T-cell (primary cell): ENCODE results near the gene ZFPL1. TPM values are rescaled to one million over a fixed set of nuclear protein-coding genes. Genes with fewer than 3 reads are reported as not detected.

Experiments used
- ATAC-seq, 4 experiments: fragments of 200-7000 bp in 3 of 4; fragments of 150-1000 bp in 1 of 4; cut with Tn5 transposase; replicated peaks in 1 of 4; 1 replicate in 3 of 4; 2 replicates in 1 of 4; pipeline ENCODE4 v1.10.0; 2021; ENCODE audit warnings: moderate library complexity in 3 of 4, mild to moderate bottlenecking in 2 of 4, moderate number of reproducible peaks in 1 of 4
- CTCF ChIA-PET, 2 donors: fragments of 300-600 bp; sonication (Branson Sonifier 250); formaldehyde crosslinking; loops; one replicate each; lab custom pipeline; 2022; ENCODE audit warnings: antibody characterized with exemption in 2 of 2; lab: Charles Lee
- POLR2A ChIA-PET, 2 donors: fragments of 300-600 bp; sonication (Branson Sonifier 250); formaldehyde crosslinking; loops; one replicate each; lab custom pipeline; 2022; ENCODE audit warnings: antibody characterized with exemption in 2 of 2; lab: Charles Lee
- DNase-seq, 35 experiments: peaks; one replicate each; pipeline versions ENCODE4 v3.0.0 to v3.0.0-alpha.2; 2013 to 2023
- H3K27ac ChIP-seq: one replicate; pipeline ENCODE4 v1.5.1; 2013; ENCODE audit warnings: low read length
- H3K27me3 ChIP-seq, 2 experiments: replicated peaks in 1 of 2; 1 replicate in 1 of 2; 2 replicates in 1 of 2; pipeline versions ENCODE4 v1.6.1 to v1.7.0; 2013; ENCODE audit warnings: low read length in 1 of 2, mixed read lengths in 1 of 2; ENCODE audit not compliant: control insufficient read depth in 2 of 2, insufficient read depth in 2 of 2; ENCODE audit errors: extremely low read depth in 1 of 2
- H3K36me3 ChIP-seq, 2 donors: 1 replicate in 1 of 2; 2 replicates in 1 of 2; pipeline versions ENCODE4 v1.6.1 to v1.7.0; 2013; ENCODE audit warnings: low read length in 1 of 2; ENCODE audit not compliant: control insufficient read depth in 2 of 2, insufficient read depth in 1 of 2; ENCODE audit errors: extremely low read depth in 1 of 2
- H3K4me1 ChIP-seq, 2 experiments: 1 replicate in 1 of 2; 2 replicates in 1 of 2; pipeline versions ENCODE4 v1.6.1 to v1.7.0; 2013; ENCODE audit warnings: low read length in 2 of 2, mixed read lengths in 1 of 2; ENCODE audit not compliant: insufficient read depth in 2 of 2, control insufficient read depth in 1 of 2; ENCODE audit errors: extremely low read depth in 1 of 2
- H3K4me3 ChIP-seq, 2 donors: 1 replicate in 1 of 2; 2 replicates in 1 of 2; pipeline versions ENCODE4 v1.5.1 to v1.7.0; 2013; ENCODE audit warnings: mild to moderate bottlenecking in 2 of 2, low read length in 1 of 2, moderate library complexity in 1 of 2; ENCODE audit not compliant: control insufficient read depth in 1 of 2; ENCODE audit errors: extremely low read depth in 1 of 2
- H3K9me3 ChIP-seq: 2 replicates; pipeline ENCODE4 v1.7.0; 2013
- H3K27ac Mint-ChIP-seq, 2 donors: one replicate each; pipeline ENCODE4 v1.8.0; 2020 to 2021; ENCODE audit warnings: mild to moderate bottlenecking in 2 of 2, mixed read lengths in 2 of 2
- H3K27me3 Mint-ChIP-seq, 2 donors: one replicate each; pipeline ENCODE4 v1.8.0; 2021 to 2022; ENCODE audit warnings: mixed read lengths in 2 of 2
- H3K36me3 Mint-ChIP-seq: one replicate; pipeline ENCODE4 v1.8.0; 2021; ENCODE audit warnings: mixed read lengths
- H3K4me1 Mint-ChIP-seq, 3 donors: one replicate each; pipeline ENCODE4 v1.8.0; 2020 to 2022; ENCODE audit warnings: mixed read lengths in 3 of 3, mild to moderate bottlenecking in 1 of 3
- H3K4me3 Mint-ChIP-seq, 3 donors: one replicate each; pipeline ENCODE4 v1.8.0; 2020 to 2022; ENCODE audit warnings: mild to moderate bottlenecking in 3 of 3, mixed read lengths in 3 of 3, moderate library complexity in 3 of 3
- H3K9me3 Mint-ChIP-seq, 3 donors: one replicate each; pipeline ENCODE4 v1.8.0; 2020 to 2022; ENCODE audit warnings: mixed read lengths in 3 of 3
- WGBS: methylation state at CpG from one replicate; pipeline ENCODE4 v1.1.5; 2013; ENCODE audit warnings: missing lambda C conversion rate; ENCODE audit not compliant: insufficient coverage; 5-methylcytosine and 5-hydroxymethylcytosine counted together
- total RNA-seq, 35 experiments: library from RNA in 6 of 35; stranded (reverse) in 6 of 35; fragments of 120-200 nt in 1 of 35; gene quantifications; one replicate each; pipeline versions ENCODE4 v1.2.1 to v1.2.4 and lab custom pipeline; 2013 to 2026

ZFPL1 gene
- total RNA-seq, 5 donors from 2014 or later (not counting 1 experiment from before 2014, with no cell fraction given): 36.5 to 51.8 (median 43.7) TPM

GRCh38 chr11:65066315-65066714 lies 17.7 kb upstream of the ZFPL1 start:
- no peak for ATAC-seq

DNA sequence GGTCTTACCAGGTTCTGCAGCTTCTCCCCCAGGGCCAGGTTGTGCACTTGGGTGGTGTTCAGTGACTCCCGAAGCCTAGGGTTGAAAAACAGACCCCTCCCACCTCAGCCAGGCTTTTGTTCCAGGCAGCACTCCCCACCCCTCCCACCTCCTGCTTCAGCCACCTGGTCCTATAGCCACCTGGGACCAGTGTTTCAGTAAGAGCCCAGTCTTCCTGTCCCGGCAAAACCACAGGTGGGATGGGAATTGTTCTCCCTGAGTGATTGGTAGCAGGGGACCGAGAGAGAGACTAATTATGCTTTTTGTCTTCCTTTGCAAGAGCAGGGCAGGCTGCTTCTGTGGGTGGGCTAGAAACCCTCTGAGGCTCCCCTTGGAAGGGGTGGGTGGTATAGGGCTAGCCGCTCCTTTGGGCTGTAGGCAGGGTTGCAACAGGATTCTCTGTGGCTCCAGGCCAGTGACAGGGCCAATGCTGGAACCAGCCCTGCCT lies 17.2 kb upstream of the ZFPL1 start:
- DNase-seq (no peak), ATAC-seq (no peak)
- H3K9me3 ChIP-seq: no peaks in the 10 kb centered on the region
- H3K27me3 Mint-ChIP-seq: no peaks in the 10 kb centered on the region
- H3K36me3 Mint-ChIP-seq: no peaks in the 10 kb centered on the region
- H3K27ac Mint-ChIP-seq: no peak overlapping the region
- WGBS: 92% methylated on average over 4 of the region's 4 CpGs
- no peak overlapping the region for H3K27ac ChIP-seq
- CTCF ChIA-PET: no interaction called here
- H3K36me3 ChIP-seq: no peaks in the 10 kb centered on the region
- no peaks in the 10 kb centered on the region for H3K4me1 Mint-ChIP-seq
- H3K4me3 ChIP-seq: no peak overlapping the region
- POLR2A ChIA-PET: no interaction called here
- peaks cover 0 to 13% of the 10 kb centered on the region in 2 experiments for H3K27me3 ChIP-seq
- H3K4me1 ChIP-seq: no peaks in the 10 kb centered on the region
- H3K4me3 Mint-ChIP-seq: no peak overlapping the region
- no peaks in the 10 kb centered on the region for H3K9me3 Mint-ChIP-seq

More at GRCh38 chr11:65066315-65066714, 17.7 kb upstream of the ZFPL1 start:
- no peak for DNase-seq
- H3K27me3 ChIP-seq: peaks cover 0 to 13% of the 10 kb centered on the region in 2 experiments
- WGBS: 78% methylated on average over 11 of the region's 11 CpGs
- CTCF ChIA-PET: no interaction called here
- Mint-ChIP-seq H3K4me1 (no peaks in the 10 kb centered on the region), H3K27me3 (no peaks in the 10 kb centered on the region), H3K9me3 (no peaks in the 10 kb centered on the region), H3K27ac (no peak overlapping the region), H3K4me3 (no peak overlapping the region), H3K36me3 (no peaks in the 10 kb centered on the region)
- no peaks in the 10 kb centered on the region for H3K4me1 ChIP-seq
- no peak overlapping the region for H3K27ac ChIP-seq
- no peak overlapping the region for H3K4me3 ChIP-seq
- no peaks in the 10 kb centered on the region for H3K9me3 ChIP-seq
- no peaks in the 10 kb centered on the region for H3K36me3 ChIP-seq
- POLR2A ChIA-PET: no interaction called here

- H3K4me1 Mint-ChIP-seq: no peaks in the 10 kb centered on the region
- H3K27me3 Mint-ChIP-seq: no peaks in the 10 kb centered on the region
- ChIA-PET CTCF (no interaction called here), POLR2A (no interaction called here)
- Histone ChIP-seq H3K27ac (no peak overlapping the region), H3K9me3 (no peaks in the 10 kb centered on the region), H3K36me3 (no peaks in the 10 kb centered on the region), H3K27me3 (peaks cover 0 to 10% of the 10 kb centered on the region in 2 experiments), H3K4me1 (no peaks in the 10 kb centered on the region), H3K4me3 (no peak overlapping the region)
- H3K27ac Mint-ChIP-seq: no peak overlapping the region
- H3K4me3 Mint-ChIP-seq: no peak overlapping the region
- WGBS: 84% methylated on average over 8 of the region's 10 CpGs
- no peaks in the 10 kb centered on the region for H3K9me3 Mint-ChIP-seq
- DNase-seq: no peak
- ATAC-seq: no peak
- no peaks in the 10 kb centered on the region for H3K36me3 Mint-ChIP-seq
These were observed 16.6 kb upstream of the ZFPL1 start for GRCh38 chr11:65067446-65067845.

- WGBS: 41% methylated on average over 4 of the region's 9 CpGs
These were observed 14.8 kb upstream of the ZFPL1 start for GRCh38 chr11:65069217-65069616.

GRCh38 chr11:65071907-65072630 lies 12.0 kb upstream of the ZFPL1 start:
- H3K27me3 Mint-ChIP-seq: no peaks in the 10 kb centered on the region
- H3K4me1 Mint-ChIP-seq: no peaks in the 10 kb centered on the region
- H3K36me3 Mint-ChIP-seq: no peaks in the 10 kb centered on the region
- Histone ChIP-seq H3K9me3 (no peaks in the 10 kb centered on the region), H3K4me1 (no peaks in the 10 kb centered on the region), H3K27me3 (no peaks in the 10 kb centered on the region), H3K36me3 (no peaks in the 10 kb centered on the region), H3K27ac (no peak overlapping the region), H3K4me3 (no peak overlapping the region)
- no peak overlapping the region for H3K27ac Mint-ChIP-seq
- no peak for DNase-seq
- POLR2A ChIA-PET: no interaction called here
- 77% methylated on average over 2 of the region's 4 CpGs for WGBS
- H3K4me3 Mint-ChIP-seq: no peak overlapping the region
- no peaks in the 10 kb centered on the region for H3K9me3 Mint-ChIP-seq
- CTCF ChIA-PET: interaction anchor here in 1 of 2 donors (0.7 kb wide), 1 partner anchor 52 kb away, joined by 4 read pairs; no protein-coding TSS in a partner anchor
- ATAC-seq: no peak

More at GRCh38 chr11:65069217-65069616, 14.8 kb upstream of the ZFPL1 start:
- no peak for ATAC-seq
- Mint-ChIP-seq H3K36me3 (no peaks in the 10 kb centered on the region), H3K4me1 (no peaks in the 10 kb centered on the region), H3K27me3 (no peaks in the 10 kb centered on the region), H3K27ac (no peak overlapping the region), H3K4me3 (no peak overlapping the region), H3K9me3 (no peaks in the 10 kb centered on the region)
- ChIA-PET POLR2A (interaction anchor here in 1 of 2 donors (0.6 kb wide), 1 partner anchor 105 kb away, joined by 5 read pairs; no protein-coding TSS in a partner anchor), CTCF (interaction anchor here in 1 of 2 donors (0.6 kb wide), 1 partner anchor 459 kb away, joined by 3 read pairs; no protein-coding TSS in a partner anchor)
- no peak for DNase-seq
- no peaks in the 10 kb centered on the region for H3K36me3 ChIP-seq
- H3K27me3 ChIP-seq: peaks cover 0 to 5% of the 10 kb centered on the region in 2 experiments
- H3K4me3 ChIP-seq: no peak overlapping the region
- no peak overlapping the region for H3K27ac ChIP-seq
- no peaks in the 10 kb centered on the region for H3K4me1 ChIP-seq
- H3K9me3 ChIP-seq: no peaks in the 10 kb centered on the region

GRCh38 chr11:65072631-65072966 lies 11.4 kb upstream of the ZFPL1 start:
- DNase-seq: no peak
- H3K36me3 ChIP-seq: no peaks in the 10 kb centered on the region
- 80% methylated on average over 1 of the region's 1 CpG for WGBS
- Mint-ChIP-seq H3K27me3 (no peaks in the 10 kb centered on the region), H3K4me3 (no peak overlapping the region), H3K36me3 (no peaks in the 10 kb centered on the region), H3K9me3 (no peaks in the 10 kb centered on the region), H3K27ac (no peak overlapping the region), H3K4me1 (no peaks in the 10 kb centered on the region)
- ChIA-PET POLR2A (no interaction called here), CTCF (interaction anchor here in 1 of 2 donors (0.7 kb wide), 1 partner anchor 52 kb away, joined by 4 read pairs; no protein-coding TSS in a partner anchor)
- H3K9me3 ChIP-seq: no peaks in the 10 kb centered on the region
- no peaks in the 10 kb centered on the region for H3K4me1 ChIP-seq
- no peaks in the 10 kb centered on the region for H3K27me3 ChIP-seq
- no peak for ATAC-seq
- H3K27ac ChIP-seq: no peak overlapping the region
- H3K4me3 ChIP-seq: no peak overlapping the region
